ENCODE data around the gene CTAG2. TPM values are rescaled to one million over a fixed set of nuclear protein-coding genes. Genes with fewer than 3 reads are reported as not detected.

The CTAG2 gene
- 0.22 TPM in 1 of 2 replicates, not detected in the other for total RNA-seq

DNA sequence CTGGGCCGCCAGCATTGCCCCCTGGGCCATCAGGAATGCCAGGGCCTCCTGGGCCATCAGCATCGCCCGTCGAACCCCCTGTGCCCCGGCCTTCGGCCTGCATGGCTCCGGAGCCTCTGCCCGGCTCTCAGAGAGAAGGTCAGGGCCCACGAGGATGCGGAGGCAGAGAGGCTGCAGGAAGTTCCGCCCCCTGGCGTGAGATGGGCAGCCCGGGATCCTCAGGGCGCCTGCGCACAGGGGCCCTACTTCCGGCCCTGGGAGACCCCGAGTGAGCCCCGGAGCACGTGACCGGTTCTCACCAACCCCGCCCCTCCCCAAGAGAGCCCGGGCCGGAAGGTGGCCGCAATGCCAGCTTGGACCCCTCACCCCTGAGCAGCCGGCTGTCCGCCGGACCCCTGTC, at the start of gene CTAG2:
Gene CTAG2 (minus strand): TSS at position 167 of the 400 bp plus-strand sequence. CDS start 64 bp downstream, at position 103.

DNA sequence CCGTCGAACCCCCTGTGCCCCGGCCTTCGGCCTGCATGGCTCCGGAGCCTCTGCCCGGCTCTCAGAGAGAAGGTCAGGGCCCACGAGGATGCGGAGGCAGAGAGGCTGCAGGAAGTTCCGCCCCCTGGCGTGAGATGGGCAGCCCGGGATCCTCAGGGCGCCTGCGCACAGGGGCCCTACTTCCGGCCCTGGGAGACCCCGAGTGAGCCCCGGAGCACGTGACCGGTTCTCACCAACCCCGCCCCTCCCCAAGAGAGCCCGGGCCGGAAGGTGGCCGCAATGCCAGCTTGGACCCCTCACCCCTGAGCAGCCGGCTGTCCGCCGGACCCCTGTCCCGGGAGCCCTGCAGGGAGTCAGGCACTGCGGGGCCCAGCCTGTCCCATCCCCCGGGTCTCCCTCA, 34.2 kb downstream of the CTAG2 start, which contains the start of gene CTAG1B:
Gene CTAG1B (minus strand): TSS at position 101 of the 400 bp plus-strand sequence. CDS start 64 bp downstream, at position 37.

Small RNA genes lying within 50 kb of the gene (small RNA-seq; reads per million reads assigned to genes)
- not detected for gene AC244090.1 (ENCODE audit: low replicate concordance)
- gene AC244107.2 (ENCODE audit: low replicate concordance): not detected

Other genes starting within 250 kb of the CTAG2 start
- 59.4 and 61.3 TPM in 2 replicates for gene DNASE1L1, start 244.3 kb downstream of the CTAG2 start, total RNA-seq
- 22.8 and 30.0 TPM in 2 replicates for gene TAFAZZIN, start 242.0 kb downstream of the CTAG2 start, total RNA-seq
- 55.3 and 151 TPM in 2 replicates for gene ATP6AP1, start 224.9 kb downstream of the CTAG2 start, total RNA-seq
- 167 and 170 TPM in 2 replicates for gene GDI1, start 216.4 kb downstream of the CTAG2 start, total RNA-seq
- 40.2 and 106 TPM in 2 replicates for gene FAM50A, start 209.4 kb downstream of the CTAG2 start, total RNA-seq
- gene PLXNA3, start 195.3 kb downstream of the CTAG2 start, total RNA-seq: 21.2 and 25.8 TPM in 2 replicates
- gene LAGE3, start 174.3 kb downstream of the CTAG2 start, total RNA-seq: 15.7 and 20.4 TPM in 2 replicates
- gene UBL4A, start 167.0 kb downstream of the CTAG2 start, total RNA-seq: 33.0 and 51.5 TPM in 2 replicates
- gene SLC10A3, start 162.9 kb downstream of the CTAG2 start, total RNA-seq: 38.1 and 45.2 TPM in 2 replicates
- 24.5 and 45.1 TPM in 2 replicates for gene FAM3A, start 137.3 kb downstream of the CTAG2 start, total RNA-seq
- gene G6PD, start 106.7 kb downstream of the CTAG2 start, total RNA-seq: 90.6 and 152 TPM in 2 replicates
- 20.1 and 24.8 TPM in 2 replicates for gene IKBKG, start 106.0 kb downstream of the CTAG2 start, total RNA-seq
- gene CTAG1A, start 68.4 kb downstream of the CTAG2 start, total RNA-seq: not detected in 2 replicates
- gene CTAG1B, start 34.3 kb downstream of the CTAG2 start, total RNA-seq: not detected in 2 replicates
- gene GAB3, start 97.5 kb upstream of the CTAG2 start, total RNA-seq: 0.44 and 0.57 TPM in 2 replicates
- gene DKC1, start 109.3 kb upstream of the CTAG2 start, total RNA-seq: 43.1 and 47.0 TPM in 2 replicates
- 10.1 and 15.9 TPM in 2 replicates for gene MPP1, start 151.9 kb upstream of the CTAG2 start, total RNA-seq
- not detected in 2 replicates for gene SMIM9, start 181.1 kb upstream of the CTAG2 start, total RNA-seq
- 5.3 and 10.5 TPM in 2 replicates for gene F8A1, start 232.8 kb upstream of the CTAG2 start, total RNA-seq

Measured in placental pericyte (primary cell).